Hypothalamus (tissue), 51 donors: ENCODE measurements around the gene SMCP.
A peak's percentile ranks its signal among the peaks of the same experiment; 100 is the strongest.

Experiments
- DNase-seq, 51 donors: peaks; one replicate each; lab custom pipeline; 2025; lab: John Stamatoyannopoulos, UW

The SMCP gene, protein sequence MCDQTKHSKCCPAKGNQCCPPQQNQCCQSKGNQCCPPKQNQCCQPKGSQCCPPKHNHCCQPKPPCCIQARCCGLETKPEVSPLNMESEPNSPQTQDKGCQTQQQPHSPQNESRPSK

DNA sequence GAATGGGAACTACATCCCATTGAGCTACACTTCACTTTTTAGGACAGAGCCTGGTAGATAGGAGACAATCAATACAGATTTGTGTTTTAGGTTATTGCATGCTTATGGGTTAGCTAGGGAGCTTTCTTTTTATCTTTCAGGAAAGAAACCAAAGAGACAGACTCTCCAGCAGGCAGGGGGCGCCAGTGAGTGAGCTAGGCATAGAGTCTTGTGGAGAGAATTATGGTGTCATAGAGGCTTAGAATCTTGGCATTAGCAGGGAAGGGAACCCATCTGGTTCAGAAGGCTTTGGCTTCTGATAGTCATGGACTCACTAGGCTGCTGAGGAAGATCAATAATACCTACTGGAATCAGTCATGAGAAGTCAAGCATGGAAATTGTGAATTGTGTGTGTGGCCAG, at the start of gene SMCP:
Gene SMCP (plus strand): TSS at position 281 of the 400 bp plus-strand sequence. CDS start 6,101 bp downstream, outside the sequence.
- DNase-seq = no peak

- no peak for DNase-seq
These were observed 41.3 kb upstream of the SMCP start for GRCh38 chr1:152836870-152837269.

DNA sequence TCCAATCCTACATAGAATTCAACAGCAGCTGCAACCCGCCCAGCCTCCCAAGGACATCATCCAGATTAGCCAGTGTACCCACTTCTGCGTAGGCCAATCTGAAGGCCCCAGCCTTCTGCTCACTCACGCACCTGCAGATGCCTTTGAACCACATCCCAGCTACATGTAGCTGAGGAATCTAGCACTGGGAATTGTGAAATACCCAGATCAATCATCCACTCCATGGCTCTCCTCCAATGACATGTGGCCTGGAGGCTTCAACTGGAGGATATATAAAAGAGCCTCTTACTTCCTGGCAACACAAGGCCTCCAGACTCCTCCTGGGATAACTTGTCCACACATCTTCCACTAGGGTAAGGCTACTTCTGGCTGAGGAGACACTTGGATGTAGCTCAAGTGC, 35.6 kb upstream of the SMCP start, which contains the start of gene LCE6A:
Gene LCE6A (plus strand): TSS at position 301 of the 400 bp plus-strand sequence. CDS start 665 bp downstream, outside the sequence.
- DNase-seq = no peak

GRCh38 chr1:152855661-152856060, 22.5 kb upstream of the SMCP start:
- no peak for DNase-seq

DNA sequence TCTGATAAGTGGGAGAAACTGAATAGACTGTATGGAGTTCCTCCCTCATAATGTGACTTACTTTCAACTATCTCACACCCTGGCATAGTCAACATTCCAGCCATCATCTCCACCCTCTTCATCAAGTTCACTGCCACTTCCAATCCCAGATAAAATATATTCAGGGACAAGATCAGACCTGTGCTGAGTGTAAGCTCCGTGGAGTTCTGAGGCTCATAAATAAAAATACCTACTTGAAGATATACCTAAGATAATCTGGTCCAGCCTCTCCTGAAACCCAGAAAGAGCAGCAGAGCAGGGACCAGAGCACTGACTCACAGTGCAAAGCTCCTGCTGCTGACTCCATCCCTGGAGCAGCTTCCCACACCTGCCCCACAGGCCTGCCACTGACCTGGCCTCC, 20.1 kb upstream of the SMCP start:
- DNase-seq = no peak

DNA sequence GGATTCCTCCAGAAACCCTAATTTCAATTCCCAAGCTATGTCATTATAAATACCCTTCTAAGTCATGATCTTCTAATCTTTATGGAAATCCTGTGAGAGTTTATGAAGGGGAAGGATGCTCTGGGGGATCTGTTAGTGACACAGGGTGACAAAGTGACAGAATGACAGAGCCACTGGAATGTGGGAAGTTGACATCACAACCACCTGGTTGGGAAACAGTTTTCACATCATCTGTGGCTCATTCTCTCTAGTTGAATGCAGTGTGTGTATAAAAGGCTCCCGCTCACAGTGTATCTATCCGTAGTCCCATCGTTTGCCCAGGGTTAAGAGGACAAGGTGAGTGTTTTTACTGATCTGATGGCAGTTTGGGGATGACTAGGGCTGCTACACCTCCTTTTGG, 18.4 kb upstream of the SMCP start, which contains the start of gene LCE7A:
Gene LCE7A (plus strand): TSS at position 301 of the 400 bp plus-strand sequence. CDS start 702 bp downstream, outside the sequence.
- DNase-seq = no peak

GRCh38 chr1:152860129-152860528, 18.0 kb upstream of the SMCP start:
- no peak for DNase-seq

GRCh38 chr1:152861374-152861773, 16.7 kb upstream of the SMCP start:
- no peak for DNase-seq

GRCh38 chr1:152864443-152864842, 13.7 kb upstream of the SMCP start:
- DNase-seq = no peak

DNA sequence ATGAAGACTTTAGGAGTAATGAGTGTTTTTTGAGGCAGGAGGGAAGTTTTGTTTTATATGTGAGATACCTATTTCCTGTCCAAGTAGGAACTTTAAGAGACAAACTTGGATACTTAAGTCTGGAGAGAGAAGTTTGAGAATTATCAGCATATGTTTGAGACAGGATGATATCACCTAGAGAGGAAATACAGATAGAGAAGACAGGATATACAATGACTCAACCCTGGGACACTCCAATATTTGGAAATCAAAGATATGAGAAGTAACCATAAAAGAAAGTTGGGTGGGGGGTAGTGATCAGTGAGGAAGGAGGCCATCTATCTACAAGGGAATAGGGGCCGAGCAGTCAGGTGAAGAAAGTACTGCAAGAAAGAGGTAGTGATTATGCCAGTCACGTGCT, 11.8 kb upstream of the SMCP start:
- DNase-seq = no peak

- DNase-seq = peak in 36 of 51 donors; percentile 1 to 72 (median 32)
These were observed 8.2 kb upstream of the SMCP start for GRCh38 chr1:152869808-152870419.

GRCh38 chr1:152870831-152871730, 7.0 kb upstream of the SMCP start:
- peak in 3 of 51 donors; percentile 0 to 8 (median 4) for DNase-seq

DNA sequence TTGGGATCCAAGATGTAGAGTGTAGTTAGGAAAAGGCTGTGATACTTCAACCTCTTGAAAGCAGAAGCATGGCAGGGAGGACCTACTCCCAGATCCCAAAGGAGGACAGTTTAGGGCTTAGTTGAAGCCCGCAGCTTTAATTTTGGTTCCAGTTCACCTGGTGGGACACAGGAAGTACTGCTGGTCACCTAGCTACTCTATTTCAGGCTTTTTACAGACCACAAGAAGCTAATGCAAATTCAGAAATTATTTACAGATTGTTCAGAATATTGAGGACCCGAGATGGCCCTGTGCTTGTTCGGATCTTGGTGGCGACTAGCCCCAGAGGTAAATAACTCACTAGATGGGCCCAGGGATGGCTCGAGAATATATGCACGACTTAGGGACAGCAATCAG, 6.4 kb upstream of the SMCP start:
- no peak for DNase-seq

DNA sequence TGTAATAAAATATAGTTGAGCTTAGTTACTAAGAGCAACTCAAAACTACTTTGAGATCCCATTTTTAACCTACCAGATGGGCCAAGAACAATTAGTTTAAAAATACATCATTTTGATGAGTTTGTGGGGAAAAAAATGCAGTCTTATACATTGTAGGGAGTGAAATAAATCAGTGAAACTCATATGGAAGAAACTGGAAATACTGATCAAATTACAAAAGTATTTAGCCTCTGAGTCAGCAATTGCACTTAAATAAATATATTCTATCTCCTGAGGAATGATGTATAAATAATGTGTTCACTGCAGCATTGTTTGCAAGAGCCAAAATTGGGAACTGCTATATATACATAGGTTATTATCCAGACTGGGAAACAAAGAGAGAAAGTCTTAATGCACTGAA, 4.6 kb upstream of the SMCP start:
- no peak for DNase-seq

DNA sequence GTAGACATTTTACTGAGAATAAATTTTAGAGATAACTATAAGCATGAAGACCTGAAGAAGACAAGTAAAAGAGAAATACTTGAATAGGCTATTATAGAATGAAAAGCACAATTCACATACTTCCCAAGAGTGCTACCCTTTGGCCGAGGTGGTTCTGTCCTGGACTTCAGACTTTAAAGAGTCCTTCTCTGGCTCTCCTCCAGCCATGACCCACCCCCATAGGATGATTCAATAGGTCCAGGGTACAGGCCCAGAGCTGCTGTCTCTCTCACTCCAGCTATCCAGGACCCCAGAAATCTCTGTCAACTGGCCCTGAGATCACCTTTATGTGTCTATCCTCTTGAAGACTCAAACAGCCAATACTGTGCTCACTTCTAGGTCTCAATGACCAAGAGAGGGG, 1.3 kb upstream of the SMCP start:
- DNase-seq = no peak

- DNase-seq = no peak
These were observed 1.6 kb downstream of the SMCP start for GRCh38 chr1:152879559-152880198.

- DNase-seq = no peak
These were observed 2.2 kb downstream of the SMCP start for GRCh38 chr1:152880316-152880715.

- no peak for DNase-seq
These were observed 2.8 kb downstream of the SMCP start for GRCh38 chr1:152880907-152881306.

DNA sequence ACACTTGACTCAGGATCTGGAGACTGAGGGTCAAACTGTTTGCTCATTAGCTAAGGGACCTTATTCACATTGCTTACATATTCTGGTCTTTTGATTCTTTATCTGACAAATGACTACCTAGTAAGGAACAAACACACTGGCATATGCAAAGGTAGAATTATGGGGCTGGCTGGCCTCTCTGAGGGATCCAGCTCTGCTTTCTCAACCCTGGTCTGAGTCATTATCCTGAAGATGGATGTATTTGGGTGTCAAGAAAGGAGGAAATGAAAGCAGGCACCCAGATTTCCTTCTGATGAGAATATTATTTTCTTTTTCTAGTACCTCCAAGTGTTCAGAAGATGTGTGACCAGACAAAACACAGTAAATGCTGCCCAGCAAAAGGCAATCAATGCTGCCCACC, 6.0 kb downstream of the SMCP start:
- DNase-seq = no peak

- no peak for DNase-seq
These were observed 6.4 kb downstream of the SMCP start for GRCh38 chr1:152884506-152884905.
